B cell (primary cell): ENCODE results near the gene SDHAF2. TPM values are rescaled to one million over a fixed set of nuclear protein-coding genes. Genes with fewer than 3 reads are reported as not detected.

Experiments
- ATAC-seq: fragments of 200-7000 bp; cut with Tn5 transposase; one replicate; pipeline ENCODE4 v1.10.0; 2021; ENCODE audit warnings: low read depth, mild to moderate bottlenecking, moderate number of reproducible peaks, moderate library complexity
- CTCF ChIA-PET: fragments of 350-600 bp; sonication (Branson Sonifier 250); formaldehyde crosslinking; loops from one replicate; lab custom pipeline; 2021; ENCODE audit warnings: antibody characterized with exemption, inconsistent platforms; lab: Charles Lee
- POLR2A ChIA-PET: fragments of 350-600 bp; sonication (Branson Sonifier 250); formaldehyde crosslinking; loops from one replicate; lab custom pipeline; 2021; ENCODE audit warnings: antibody characterized with exemption; lab: Charles Lee
- DNase-seq: peaks from one replicate; pipeline ENCODE4 v3.0.0; 2013
- H2AFZ ChIP-seq: 2 replicates; pipeline ENCODE4 v1.6.1; 2012; ENCODE audit warnings: mild to moderate bottlenecking, low read depth, low read length; ENCODE audit not compliant: insufficient read depth, poor library complexity, severe bottlenecking
- H3K27ac ChIP-seq, 2 donors: 1 replicate in 1 of 2; 2 replicates in 1 of 2; pipeline ENCODE4 v1.5.1; 2012 to 2013; ENCODE audit warnings: low read length in 2 of 2, mild to moderate bottlenecking in 2 of 2, moderate library complexity in 1 of 2
- H3K27me3 ChIP-seq, 4 experiments: fragments of 200-600 bp in 1 of 4; sonication (generic) in 1 of 4; replicated peaks in 1 of 4; 1 replicate in 2 of 4; 2 replicates in 2 of 4; pipeline versions ENCODE4 v1.6.1 to v1.7.0; 2013 to 2016; ENCODE audit warnings: low read length in 3 of 4, mild to moderate bottlenecking in 2 of 4, mixed read lengths in 1 of 4, moderate library complexity in 1 of 4; ENCODE audit not compliant: insufficient read depth in 4 of 4, control insufficient read depth in 3 of 4; ENCODE audit errors: control extremely low read depth in 1 of 4
- H3K36me3 ChIP-seq, 2 experiments: replicated peaks in 1 of 2; 1 replicate in 1 of 2; 2 replicates in 1 of 2; pipeline versions ENCODE4 v1.6.1 to v1.7.1; 2013; ENCODE audit warnings: low read length in 1 of 2; ENCODE audit not compliant: insufficient read depth in 2 of 2, control insufficient read depth in 1 of 2; ENCODE audit errors: control extremely low read depth in 1 of 2, extremely low read depth in 1 of 2
- H3K4me1 ChIP-seq, 2 donors: fragments of 200-600 bp in 1 of 2; sonication (generic) in 1 of 2; 1 replicate in 1 of 2; 2 replicates in 1 of 2; pipeline versions ENCODE4 v1.5.1 to v1.6.1; 2013 to 2017; ENCODE audit warnings: low read length in 2 of 2; ENCODE audit not compliant: control insufficient read depth in 2 of 2, insufficient read depth in 2 of 2
- H3K4me2 ChIP-seq: replicated peaks from 2 replicates; pipeline ENCODE3; 2012; ENCODE audit warnings: mild to moderate bottlenecking, low read depth, low read length; ENCODE audit not compliant: poor library complexity, severe bottlenecking
- H3K4me3 ChIP-seq, 5 experiments: fragments of 200-600 bp in 1 of 5; sonication (generic) in 1 of 5; 1 replicate in 3 of 5; 2 replicates in 2 of 5; pipeline versions ENCODE4 v1.5.1 to v1.7.0; 2011 to 2016; ENCODE audit warnings: low read length in 4 of 5, mild to moderate bottlenecking in 4 of 5, low read depth in 2 of 5, control low read depth in 1 of 5, moderate library complexity in 1 of 5; ENCODE audit not compliant: insufficient read depth in 1 of 5; ENCODE audit errors: control extremely low read depth in 1 of 5, extremely low read depth in 1 of 5
- H3K79me2 ChIP-seq: fragments of 200-600 bp; sonication (generic); one replicate; pipeline ENCODE4 v1.6.0; 2016; ENCODE audit warnings: low read length; ENCODE audit not compliant: control insufficient read depth, insufficient read depth
- H3K9ac ChIP-seq: fragments of 200-600 bp; sonication (generic); 2 replicates; pipeline ENCODE4 v1.6.1; 2017; ENCODE audit warnings: mild to moderate bottlenecking, low read length, moderate library complexity
- H3K9me3 ChIP-seq, 3 donors: one replicate each; pipeline versions ENCODE4 v1.6.1 to v1.7.1; 2013; ENCODE audit warnings: low read length in 2 of 3; ENCODE audit not compliant: control insufficient read depth in 2 of 3, insufficient read depth in 1 of 3; ENCODE audit errors: control extremely low read depth in 1 of 3
- H4K20me1 ChIP-seq: 2 replicates; pipeline ENCODE4 v1.6.0; 2012; ENCODE audit warnings: mild to moderate bottlenecking, low read length; ENCODE audit not compliant: insufficient read depth, control insufficient read depth, poor library complexity, severe bottlenecking
- H3K27ac Mint-ChIP-seq: one replicate; pipeline ENCODE4 v1.8.0; 2021; ENCODE audit warnings: mixed read lengths
- H3K27me3 Mint-ChIP-seq: one replicate; pipeline ENCODE4 v1.8.0; 2021; ENCODE audit warnings: mixed read lengths
- H3K4me1 Mint-ChIP-seq: one replicate; pipeline ENCODE4 v1.8.0; 2021; ENCODE audit warnings: mixed read lengths
- H3K4me3 Mint-ChIP-seq: one replicate; pipeline ENCODE4 v1.8.0; 2021; ENCODE audit warnings: mixed read lengths
- H3K9me3 Mint-ChIP-seq: one replicate; pipeline ENCODE4 v1.8.0; 2022; ENCODE audit warnings: mixed read lengths; ENCODE audit not compliant: insufficient read depth
- CTCF ChIP-seq: fragments of 200-600 bp; IDR thresholded peaks from one replicate; pipeline ENCODE4 v1.8.0; 2022; ENCODE audit warnings: antibody characterized with exemption, mild to moderate bottlenecking
- EZH2 ChIP-seq: IDR thresholded peaks from 2 replicates; pipeline ENCODE4 v1.6.1; 2012; ENCODE audit warnings: borderline replicate concordance, low read depth, mild to moderate bottlenecking, moderate library complexity, low read length; ENCODE audit not compliant: insufficient read depth, poor library complexity, severe bottlenecking
- WGBS: methylation state at CpG from one replicate; pipeline ENCODE4 v1.1.5; 2013; ENCODE audit warnings: missing lambda C conversion rate; ENCODE audit not compliant: insufficient coverage; 5-methylcytosine and 5-hydroxymethylcytosine counted together
- intact Hi-C: fragments of 100-400 bp; cut with micrococcal nuclease; formaldehyde crosslinking; loops from one replicate; pipeline ENCODE4 v1.10.0; 2022
- polyA plus RNA-seq: library from polyadenylated mRNA; depleted of rRNA; stranded (reverse); fragments of >200 nt; gene quantifications from 2 replicates; pipeline ENCODE4 v1.2.3, GENCODE V29; 2012
- total RNA-seq, 2 donors: library from RNA; stranded (reverse); fragments of 120-200 nt in 1 of 2; gene quantifications; 1 replicate in 1 of 2; 2 replicates in 1 of 2; pipeline versions ENCODE4 v1.2.3 to v1.2.4, GENCODE V29; 2013 to 2022

SDHAF2 gene
- total and polyA plus RNA-seq, 2 donors (not counting 1 experiment from before 2014, with no cell fraction given): 48.9 to 60.8 TPM

GRCh38 chr11:61481806-61482205, 51.9 kb downstream of the SDHAF2 start:
- peaks cover 0 to 6% of the 10 kb centered on the region in 2 donors for H3K4me1 ChIP-seq
- no peaks in the 10 kb centered on the region for H4K20me1 ChIP-seq
- H3K4me2 ChIP-seq: no peak overlapping the region
- ChIA-PET CTCF (interaction anchor here (1.6 kb wide), 1 partner anchor 79 kb away, joined by 3 read pairs; no protein-coding TSS in a partner anchor), POLR2A (no interaction called here)
- no peaks in the 10 kb centered on the region for H3K9me3 ChIP-seq
- no peak overlapping the region for H2AFZ ChIP-seq
- no peak overlapping the region for H3K9ac ChIP-seq
- H3K4me3 Mint-ChIP-seq: no peak overlapping the region
- H3K27me3 ChIP-seq: peaks cover 0 to 15% (median 0%) of the 10 kb centered on the region in 4 experiments
- 64% methylated on average over 9 of the region's 10 CpGs for WGBS
- no peak for DNase-seq
- intact Hi-C loops: no loop called here
- peaks cover 11% of the 10 kb centered on the region for H3K27me3 Mint-ChIP-seq
- H3K4me1 Mint-ChIP-seq: peaks cover 2% of the 10 kb centered on the region
- no peak for ATAC-seq
- no peak overlapping the region for H3K27ac Mint-ChIP-seq
- no peaks in the 10 kb centered on the region for H3K9me3 Mint-ChIP-seq
- no peak overlapping the region for H3K4me3 ChIP-seq
- H3K27ac ChIP-seq: no peak overlapping the region
- peaks cover 0 to 2% of the 10 kb centered on the region in 2 experiments for H3K36me3 ChIP-seq
- H3K79me2 ChIP-seq: no peaks in the 10 kb centered on the region
- TF ChIP-seq CTCF (no peak), EZH2 (no peak)

GRCh38 chr11:61482513-61482912, 52.6 kb downstream of the SDHAF2 start:
- ChIA-PET CTCF (interaction anchor here (1.1 kb wide), 1 partner anchor 25 kb away, joined by 3 read pairs; no protein-coding TSS in a partner anchor), POLR2A (no interaction called here)
- ATAC-seq (no peak), DNase-seq (no peak)
- H3K4me3 Mint-ChIP-seq: no peak overlapping the region
- no peak overlapping the region for H3K9ac ChIP-seq
- H3K27ac ChIP-seq: no peak overlapping the region
- H3K27ac Mint-ChIP-seq: no peak overlapping the region
- WGBS: 50% methylated on average over 7 of the region's 7 CpGs
- H3K4me3 ChIP-seq: no peak overlapping the region
- H3K4me1 ChIP-seq: peaks cover 0 to 5% of the 10 kb centered on the region in 2 donors
- no peak overlapping the region for H3K4me2 ChIP-seq
- H3K36me3 ChIP-seq: peaks cover 0 to 2% of the 10 kb centered on the region in 2 experiments
- H3K4me1 Mint-ChIP-seq: peaks cover 2% of the 10 kb centered on the region
- no peak overlapping the region for H2AFZ ChIP-seq
- intact Hi-C loops: no loop called here
- H3K27me3 Mint-ChIP-seq: peaks cover 11% of the 10 kb centered on the region
- H3K79me2 ChIP-seq: no peaks in the 10 kb centered on the region
- H3K27me3 ChIP-seq: peaks cover 0 to 15% (median 0%) of the 10 kb centered on the region in 4 experiments
- no peak for TF ChIP-seq EZH2
- TF ChIP-seq CTCF: peak; percentile 26
- H4K20me1 ChIP-seq: no peaks in the 10 kb centered on the region
- no peaks in the 10 kb centered on the region for H3K9me3 Mint-ChIP-seq
- peaks cover 0 to 2% (median 1%) of the 10 kb centered on the region in 3 donors for H3K9me3 ChIP-seq
